Transverse colon (tissue), 4 donors: ENCODE results near the gene CDH15. TPM values are rescaled to one million over a fixed set of nuclear protein-coding genes. Genes with fewer than 3 reads are reported as not detected.

ENCODE experiments used
- DNase-seq: peaks from one replicate; pipeline ENCODE4 v3.0.0-alpha.2; 2019
- H3K27ac ChIP-seq, 4 donors: fragments of 200-600 bp; sonication (generic); 2 replicates each; pipeline ENCODE4 v1.5.1; 2016 to 2018; ENCODE audit warnings: inconsistent platforms in 4 of 4
- H3K27me3 ChIP-seq: fragments of 200-600 bp; sonication (generic); 2 replicates; pipeline ENCODE4 v1.5.1; 2017; ENCODE audit warnings: inconsistent platforms
- H3K36me3 ChIP-seq, 4 donors: fragments of 200-600 bp; sonication (generic); 2 replicates each; pipeline ENCODE4 v1.5.1; 2017 to 2019; ENCODE audit warnings: inconsistent platforms in 4 of 4
- H3K4me1 ChIP-seq, 4 donors: fragments of 200-600 bp; sonication (generic); 2 replicates each; pipeline ENCODE4 v1.5.1; 2017 to 2020; ENCODE audit warnings: inconsistent platforms in 4 of 4
- H3K4me3 ChIP-seq, 4 donors: fragments of 200-600 bp; sonication (generic); 1 replicate in 1 of 4; 2 replicates in 3 of 4; pipeline versions ENCODE4 v1.5.1 to v1.6.1; 2017 to 2019; ENCODE audit warnings: inconsistent platforms in 4 of 4
- H3K9me3 ChIP-seq, 2 donors: fragments of 200-600 bp; sonication (generic); 2 replicates each; pipeline ENCODE4 v1.5.1; 2017 to 2019; ENCODE audit warnings: inconsistent platforms in 2 of 2
- EP300 ChIP-seq: sonication (generic); formaldehyde crosslinking; IDR thresholded peaks from one replicate; pipeline ENCODE4 v1.6.1; 2017; ENCODE audit warnings: antibody characterized with exemption, low read depth
- POLR2A ChIP-seq: fragments of 450-650 bp; IDR thresholded peaks from one replicate; pipeline ENCODE4 v1.6.1; 2016; ENCODE audit warnings: antibody characterized with exemption, mild to moderate bottlenecking, moderate library complexity
- POLR2AphosphoS5 ChIP-seq, 3 donors: sonication (generic); formaldehyde crosslinking; IDR thresholded peaks; one replicate each; pipeline ENCODE4 v1.6.1; 2016; ENCODE audit warnings: antibody characterized with exemption in 3 of 3
- WGBS, 2 donors: methylation state at CpG; one replicate each; pipeline ENCODE4 v1.1.5; 2018; ENCODE audit warnings: low coverage in 1 of 2; 5-methylcytosine and 5-hydroxymethylcytosine counted together
- in situ Hi-C, 4 donors: fragments of 200-750 bp; cut with MboI; loops; one replicate each; pipeline versions ENCODE4 v1.15.0 to v1.15.1; 2017; ENCODE audit warnings: low sequenced_read_pairs in 3 of 4, low pct_ligation_motif_present in 1 of 4, low pct_unique_long_range_greater_than_20kb in 1 of 4
- intact Hi-C: fragments of 100-400 bp; cut with DNase I; formaldehyde crosslinking; loops from one replicate; pipeline ENCODE4 v1.15.1; 2023; ENCODE audit warnings: low total_unique reads
- total RNA-seq, 4 donors: library from RNA; depleted of rRNA; stranded (reverse); fragments of >200 nt; gene quantifications; one replicate each; pipeline ENCODE4 v1.1.0, GENCODE V29; 2016
- TF ChIP-seq, protein P1 (sequence below), 5 experiments: fragments of 200-600 bp in 3 of 5; fragments of 450-650 bp in 2 of 5; sonication (generic) in 3 of 5; IDR thresholded peaks; 1 replicate in 2 of 5; 2 replicates in 3 of 5; pipeline ENCODE4 v1.5.1; 2016 to 2017; ENCODE audit warnings: antibody characterized with exemption in 5 of 5, inconsistent platforms in 3 of 5, mild to moderate bottlenecking in 2 of 5, moderate library complexity in 1 of 5

CDH15 gene
- total RNA-seq, 4 donors from 2014 or later, result not detected

DNA sequence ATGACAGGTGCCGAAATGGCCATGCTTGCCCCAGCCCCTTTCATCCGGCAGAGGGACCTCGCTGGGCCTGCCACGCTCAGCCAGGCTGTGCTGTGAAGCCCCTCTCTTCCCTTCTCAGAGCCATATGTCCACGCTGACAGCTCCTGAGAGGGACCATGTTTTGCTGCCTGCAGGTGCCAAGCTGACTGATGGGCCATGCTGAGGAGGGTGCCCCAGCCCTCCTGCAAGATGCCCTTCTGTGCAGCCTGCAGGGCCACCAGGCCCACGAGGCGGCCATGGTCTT is 33.1 kb upstream of the CDH15 start:
- no peaks in the 10 kb centered on the region for H3K27me3 ChIP-seq
- H3K4me3 ChIP-seq, result no peak overlapping the region
- H3K4me1 ChIP-seq, result no peaks in the 10 kb centered on the region
- DNase-seq, result no peak
- intact Hi-C loops (no loop called here), in situ Hi-C loops (no loop called here)
- H3K36me3 ChIP-seq, result peaks cover 0 to 18% (median 8%) of the 10 kb centered on the region in 4 donors
- H3K9me3 ChIP-seq, result no peaks in the 10 kb centered on the region
- 97% methylated on average over 7 of the region's 7 CpGs; no CpG with 5 or more reads in 1 of the 2 donors for WGBS, 2 donors
- TF ChIP-seq EP300 (no peak), POLR2A (no peak), POLR2AphosphoS5 (IDR thresholded peaks at IDR 0.05) (no peak)
- TF ChIP-seq, protein P1, sequence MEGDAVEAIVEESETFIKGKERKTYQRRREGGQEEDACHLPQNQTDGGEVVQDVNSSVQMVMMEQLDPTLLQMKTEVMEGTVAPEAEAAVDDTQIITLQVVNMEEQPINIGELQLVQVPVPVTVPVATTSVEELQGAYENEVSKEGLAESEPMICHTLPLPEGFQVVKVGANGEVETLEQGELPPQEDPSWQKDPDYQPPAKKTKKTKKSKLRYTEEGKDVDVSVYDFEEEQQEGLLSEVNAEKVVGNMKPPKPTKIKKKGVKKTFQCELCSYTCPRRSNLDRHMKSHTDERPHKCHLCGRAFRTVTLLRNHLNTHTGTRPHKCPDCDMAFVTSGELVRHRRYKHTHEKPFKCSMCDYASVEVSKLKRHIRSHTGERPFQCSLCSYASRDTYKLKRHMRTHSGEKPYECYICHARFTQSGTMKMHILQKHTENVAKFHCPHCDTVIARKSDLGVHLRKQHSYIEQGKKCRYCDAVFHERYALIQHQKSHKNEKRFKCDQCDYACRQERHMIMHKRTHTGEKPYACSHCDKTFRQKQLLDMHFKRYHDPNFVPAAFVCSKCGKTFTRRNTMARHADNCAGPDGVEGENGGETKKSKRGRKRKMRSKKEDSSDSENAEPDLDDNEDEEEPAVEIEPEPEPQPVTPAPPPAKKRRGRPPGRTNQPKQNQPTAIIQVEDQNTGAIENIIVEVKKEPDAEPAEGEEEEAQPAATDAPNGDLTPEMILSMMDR (IDR thresholded peaks at IDR 0.05), result no peak
- H3K27ac ChIP-seq, result no peak overlapping the region

DNA sequence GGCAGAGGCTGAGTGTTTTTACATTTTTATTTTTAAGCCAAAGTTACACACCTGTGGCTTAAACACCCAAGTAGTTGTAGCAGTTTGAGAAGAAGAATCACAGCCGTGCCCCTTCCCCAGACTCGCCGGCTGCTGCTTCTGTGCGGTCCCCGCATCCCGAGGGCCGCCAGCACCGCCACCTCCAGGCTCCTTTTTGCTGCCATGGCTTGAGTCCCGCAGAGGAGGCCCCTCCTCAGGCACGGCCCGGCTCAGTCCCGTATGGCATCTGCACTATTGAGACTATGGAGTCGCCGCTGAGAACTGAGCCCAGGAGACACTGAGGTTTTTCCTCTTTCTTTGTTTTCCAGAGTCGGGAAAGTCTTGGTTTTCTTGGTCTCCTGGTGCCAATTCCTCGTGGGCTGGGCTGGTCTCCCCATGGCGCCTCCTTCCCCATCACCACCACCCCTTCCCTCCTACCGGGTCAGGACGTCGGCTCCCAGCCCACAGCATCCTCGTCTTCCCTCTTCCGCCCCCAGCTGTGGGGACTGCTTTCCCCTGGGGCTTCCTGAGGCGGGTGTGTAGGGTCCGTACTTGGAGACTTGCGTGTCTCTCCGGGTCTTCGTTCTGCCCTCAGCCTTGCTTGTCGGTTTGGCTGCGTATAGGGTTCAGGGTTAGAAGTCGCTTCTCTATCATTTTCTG is 32.6 kb upstream of the CDH15 start:
- WGBS, 2 donors, result 81 to 95% methylated on average over 10 to 30 of the region's 30 CpGs
- H3K36me3 ChIP-seq, result peaks cover 0 to 16% (median 8%) of the 10 kb centered on the region in 4 donors
- no peaks in the 10 kb centered on the region for H3K9me3 ChIP-seq
- in situ Hi-C loops, result no loop called here
- DNase-seq, result no peak
- H3K4me1 ChIP-seq, result no peaks in the 10 kb centered on the region
- intact Hi-C loops, result no loop called here
- H3K4me3 ChIP-seq, result no peak overlapping the region
- H3K27ac ChIP-seq, result no peak overlapping the region
- H3K27me3 ChIP-seq, result no peaks in the 10 kb centered on the region
- TF ChIP-seq POLR2AphosphoS5 (IDR thresholded peaks at IDR 0.05) (no peak), EP300 (no peak), POLR2A (no peak)
- TF ChIP-seq, protein P1 (IDR thresholded peaks at IDR 0.05), result no peak

DNA sequence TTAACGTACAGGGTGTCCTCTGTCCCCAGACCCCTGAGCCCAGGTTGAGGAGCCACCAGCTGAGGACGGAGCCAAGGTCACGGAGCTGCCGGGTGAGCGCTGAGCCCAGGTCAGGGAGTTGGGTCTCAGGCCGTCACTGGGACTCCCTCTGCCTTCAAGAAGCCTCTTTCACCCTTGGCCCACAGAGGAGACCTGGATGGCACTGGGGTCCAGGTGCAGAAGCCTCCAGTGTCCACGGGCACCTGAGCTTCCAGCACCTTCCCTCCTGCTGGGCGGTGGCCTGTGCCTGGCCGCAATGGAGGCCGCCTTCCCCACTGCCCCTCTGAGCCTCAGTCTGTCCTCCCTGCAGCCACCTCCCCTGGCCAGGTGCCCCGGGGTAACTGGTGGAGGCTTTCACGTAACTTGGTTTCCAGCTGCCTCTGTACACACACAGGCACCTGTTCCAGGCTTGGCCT is 31.6 kb upstream of the CDH15 start:
- Histone ChIP-seq H3K36me3 (peaks cover 0 to 15% (median 6%) of the 10 kb centered on the region in 4 donors), H3K27me3 (no peaks in the 10 kb centered on the region), H3K4me3 (no peak overlapping the region), H3K27ac (no peak overlapping the region), H3K4me1 (no peaks in the 10 kb centered on the region), H3K9me3 (no peaks in the 10 kb centered on the region)
- intact Hi-C loops, result no loop called here
- no peak for DNase-seq
- 93% methylated on average over 11 of the region's 12 CpGs; no CpG with 5 or more reads in 1 of the 2 donors for WGBS, 2 donors
- in situ Hi-C loops, result no loop called here
- TF ChIP-seq EP300 (no peak), POLR2AphosphoS5 (IDR thresholded peaks at IDR 0.05) (no peak), POLR2A (no peak)
- TF ChIP-seq, protein P1 (IDR thresholded peaks at IDR 0.05), result no peak

DNA sequence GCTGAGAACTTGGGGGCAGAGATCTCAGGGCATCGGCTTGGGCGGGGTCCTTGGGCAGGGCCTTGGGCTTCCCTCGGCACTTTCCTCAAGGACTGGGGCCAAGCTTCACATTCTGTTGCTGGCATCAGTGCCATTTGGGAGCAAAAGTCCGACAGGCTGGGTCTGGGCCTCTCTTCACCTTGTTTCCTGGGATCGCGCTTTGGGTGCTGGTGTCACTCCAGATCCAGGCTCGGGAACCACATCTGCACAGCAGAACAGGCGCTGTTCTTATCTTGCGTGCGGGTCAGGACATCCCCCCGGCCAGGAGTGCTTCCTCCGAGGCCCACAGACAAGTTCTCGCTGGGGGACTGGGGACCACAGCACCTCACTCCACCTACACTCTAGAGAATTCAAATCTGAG is 31.1 kb upstream of the CDH15 start:
- intact Hi-C loops, result no loop called here
- no peak overlapping the region for H3K27ac ChIP-seq
- TF ChIP-seq EP300, result no peak
- TF ChIP-seq POLR2AphosphoS5 (IDR thresholded peaks at IDR 0.05), result no peak
- TF ChIP-seq, protein P1 (IDR thresholded peaks at IDR 0.05), result no peak
- no peak for TF ChIP-seq POLR2A
- H3K4me1 ChIP-seq, result no peaks in the 10 kb centered on the region
- H3K27me3 ChIP-seq, result no peaks in the 10 kb centered on the region
- H3K36me3 ChIP-seq, result peaks cover 0 to 13% (median 6%) of the 10 kb centered on the region in 4 donors
- no peak overlapping the region for H3K4me3 ChIP-seq
- 88% methylated on average over 7 of the region's 13 CpGs; no CpG with 5 or more reads in 1 of the 2 donors for WGBS, 2 donors
- DNase-seq, result no peak
- in situ Hi-C loops, result no loop called here
- no peaks in the 10 kb centered on the region for H3K9me3 ChIP-seq
